Measurements from ENCODE around the gene LRP1. TPM values are rescaled to one million over a fixed set of nuclear protein-coding genes. Genes with fewer than 3 reads are reported as not detected.

Gene LRP1
- total RNA-seq, 1 donor from 2014 or later = 24.7 TPM

DNA sequence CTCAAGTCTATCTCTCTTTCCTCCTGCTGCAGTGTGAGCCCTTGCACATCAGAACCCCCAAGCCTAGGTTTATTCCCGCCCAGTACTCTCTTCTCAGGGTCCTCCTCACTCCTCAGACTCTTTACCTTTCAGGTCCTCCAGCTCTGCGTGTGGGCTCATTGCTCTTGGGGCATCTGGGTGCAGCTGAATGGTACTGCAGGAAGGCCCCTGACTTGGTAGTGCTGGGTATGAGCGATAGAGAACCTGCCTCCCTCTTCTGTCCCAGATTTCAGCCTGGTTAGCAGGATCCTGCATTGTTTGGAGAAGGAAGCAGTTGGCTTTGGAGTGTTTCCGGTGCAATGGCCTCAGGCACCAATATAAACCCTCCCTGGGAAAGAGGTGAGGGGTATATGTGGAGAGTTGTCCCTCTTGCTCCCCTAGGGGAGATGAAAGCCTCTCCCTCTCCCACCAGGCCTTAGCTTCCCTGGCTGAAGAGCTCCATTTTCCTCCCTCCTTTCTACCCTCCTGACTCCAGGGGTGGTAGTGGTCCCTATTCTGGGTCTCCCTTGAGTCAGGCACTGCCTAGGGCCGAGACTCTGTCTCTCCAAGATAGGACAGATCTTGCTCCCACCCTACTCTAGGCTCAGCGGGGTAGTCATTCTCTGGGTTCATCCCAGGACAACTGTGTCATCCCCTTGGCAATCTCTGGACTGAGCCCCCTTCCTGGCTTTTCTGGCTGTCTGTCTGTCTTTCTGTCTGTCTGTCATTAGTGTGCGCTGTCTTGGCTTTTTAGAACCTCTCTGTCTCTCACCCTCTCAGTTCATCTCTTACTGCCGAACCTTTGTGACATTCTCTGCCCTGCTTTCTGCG is 3.8 kb downstream of the LRP1 start:
- Mint-ChIP-seq H3K36me3 (ENCODE audit: low read depth, unreplicated experiment) (peaks cover 7% of the 10 kb centered on the region), H3K27ac (ENCODE audit: unreplicated experiment) (peak overlapping the region; percentile 70), H3K27me3 (ENCODE audit: unreplicated experiment) (peaks cover 16% of the 10 kb centered on the region), H3K4me1 (ENCODE audit: unreplicated experiment) (peaks cover 44% of the 10 kb centered on the region), H3K4me3 (ENCODE audit: unreplicated experiment) (peak overlapping the region; percentile 32), H3K9me3 (ENCODE audit: unreplicated experiment) (no peaks in the 10 kb centered on the region)
- DNase-seq (ENCODE audit: low spot score) = no peak
- TF ChIP-seq, protein P1, sequence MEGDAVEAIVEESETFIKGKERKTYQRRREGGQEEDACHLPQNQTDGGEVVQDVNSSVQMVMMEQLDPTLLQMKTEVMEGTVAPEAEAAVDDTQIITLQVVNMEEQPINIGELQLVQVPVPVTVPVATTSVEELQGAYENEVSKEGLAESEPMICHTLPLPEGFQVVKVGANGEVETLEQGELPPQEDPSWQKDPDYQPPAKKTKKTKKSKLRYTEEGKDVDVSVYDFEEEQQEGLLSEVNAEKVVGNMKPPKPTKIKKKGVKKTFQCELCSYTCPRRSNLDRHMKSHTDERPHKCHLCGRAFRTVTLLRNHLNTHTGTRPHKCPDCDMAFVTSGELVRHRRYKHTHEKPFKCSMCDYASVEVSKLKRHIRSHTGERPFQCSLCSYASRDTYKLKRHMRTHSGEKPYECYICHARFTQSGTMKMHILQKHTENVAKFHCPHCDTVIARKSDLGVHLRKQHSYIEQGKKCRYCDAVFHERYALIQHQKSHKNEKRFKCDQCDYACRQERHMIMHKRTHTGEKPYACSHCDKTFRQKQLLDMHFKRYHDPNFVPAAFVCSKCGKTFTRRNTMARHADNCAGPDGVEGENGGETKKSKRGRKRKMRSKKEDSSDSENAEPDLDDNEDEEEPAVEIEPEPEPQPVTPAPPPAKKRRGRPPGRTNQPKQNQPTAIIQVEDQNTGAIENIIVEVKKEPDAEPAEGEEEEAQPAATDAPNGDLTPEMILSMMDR (IDR thresholded peaks at IDR 0.05; ENCODE audit: unreplicated experiment) = no peak

DNA sequence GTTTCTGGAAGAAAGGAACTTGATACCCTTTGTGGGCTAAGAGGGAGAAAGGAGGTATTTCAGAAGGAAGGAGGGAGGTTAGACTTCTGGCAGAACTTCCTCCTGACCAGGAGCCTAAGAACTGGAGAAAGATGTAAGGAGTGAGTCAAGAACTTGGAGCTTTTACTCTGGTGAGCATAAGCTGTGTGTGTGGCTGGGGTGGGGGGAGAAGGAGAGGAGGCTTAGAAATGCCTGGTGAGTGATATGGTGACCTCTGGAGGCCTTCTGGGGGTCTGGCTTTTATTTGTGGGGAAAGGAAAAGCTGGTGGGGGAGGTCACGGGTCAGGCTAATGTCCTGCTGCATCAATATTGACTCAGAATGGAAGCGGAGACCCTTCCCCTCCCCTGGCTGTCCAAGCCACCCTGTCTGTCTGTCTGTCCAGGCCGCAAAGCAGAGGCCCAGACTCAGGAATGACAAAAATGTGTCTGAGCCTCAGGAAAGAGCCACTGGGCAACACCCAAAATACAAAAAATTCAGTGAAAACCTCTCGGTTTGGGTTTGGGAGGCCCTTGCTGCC is 4.8 kb downstream of the LRP1 start:
- no peak for DNase-seq (ENCODE audit: low spot score)
- peaks cover 16% of the 10 kb centered on the region for H3K27me3 Mint-ChIP-seq (ENCODE audit: unreplicated experiment)
- peak overlapping the region; percentile 32 for H3K4me3 Mint-ChIP-seq (ENCODE audit: unreplicated experiment)
- H3K36me3 Mint-ChIP-seq (ENCODE audit: low read depth, unreplicated experiment) = peaks cover 7% of the 10 kb centered on the region
- H3K9me3 Mint-ChIP-seq (ENCODE audit: unreplicated experiment) = no peaks in the 10 kb centered on the region
- TF ChIP-seq, protein P1 (IDR thresholded peaks at IDR 0.05; ENCODE audit: unreplicated experiment) = no peak
- no peak overlapping the region for H3K27ac Mint-ChIP-seq (ENCODE audit: unreplicated experiment)
- peaks cover 44% of the 10 kb centered on the region for H3K4me1 Mint-ChIP-seq (ENCODE audit: unreplicated experiment)

DNA sequence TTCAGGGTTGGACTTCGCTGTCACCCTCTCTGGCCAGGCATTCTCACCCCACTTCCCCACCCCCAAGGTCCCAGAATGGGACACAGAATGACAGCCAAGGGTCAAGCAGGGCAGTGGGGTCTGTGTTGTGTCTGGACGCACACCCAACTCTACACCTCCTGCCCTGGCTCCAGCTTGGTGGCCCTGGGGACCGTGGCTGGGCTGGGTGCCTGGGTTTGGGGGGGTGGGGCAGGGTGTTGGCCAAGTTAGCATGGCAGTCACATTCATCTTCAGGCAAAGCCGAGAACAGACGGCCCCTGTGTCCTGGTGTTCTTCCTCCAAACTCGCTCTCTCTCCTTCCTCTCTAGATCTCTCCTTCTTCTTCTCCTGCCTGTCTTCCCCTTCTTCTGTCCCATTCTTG is 5.6 kb downstream of the LRP1 start:
- H3K36me3 Mint-ChIP-seq (ENCODE audit: low read depth, unreplicated experiment) = peaks cover 7% of the 10 kb centered on the region
- H3K9me3 Mint-ChIP-seq (ENCODE audit: unreplicated experiment) = no peaks in the 10 kb centered on the region
- no peak overlapping the region for H3K27ac Mint-ChIP-seq (ENCODE audit: unreplicated experiment)
- peaks cover 44% of the 10 kb centered on the region for H3K4me1 Mint-ChIP-seq (ENCODE audit: unreplicated experiment)
- TF ChIP-seq, protein P1 (IDR thresholded peaks at IDR 0.05; ENCODE audit: unreplicated experiment) = no peak
- peaks cover 23% of the 10 kb centered on the region for H3K27me3 Mint-ChIP-seq (ENCODE audit: unreplicated experiment)
- DNase-seq (ENCODE audit: low spot score) = no peak
- H3K4me3 Mint-ChIP-seq (ENCODE audit: unreplicated experiment) = no peak overlapping the region

DNA sequence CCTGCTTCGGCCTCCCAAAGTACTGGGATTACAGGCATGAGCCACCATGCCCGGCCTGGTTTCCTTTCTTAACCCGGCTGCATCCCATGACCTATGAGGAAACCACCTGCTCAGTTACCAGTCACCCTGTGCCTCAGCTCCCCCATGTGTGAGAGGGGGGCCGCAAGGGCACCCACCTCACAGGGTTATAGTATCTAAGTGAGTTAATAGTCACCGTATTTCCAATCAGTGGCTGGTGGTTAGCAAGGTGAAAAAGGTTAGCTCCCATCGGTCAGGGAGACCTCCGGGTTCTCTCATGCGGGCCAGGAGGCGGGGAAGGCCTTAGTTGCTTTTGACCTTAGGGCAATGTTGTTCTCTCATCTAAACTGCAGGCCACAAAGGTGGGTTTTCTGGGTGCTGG is 6.7 kb downstream of the LRP1 start:
- Mint-ChIP-seq H3K4me1 (ENCODE audit: unreplicated experiment) (peaks cover 40% of the 10 kb centered on the region), H3K27ac (ENCODE audit: unreplicated experiment) (no peak overlapping the region), H3K36me3 (ENCODE audit: low read depth, unreplicated experiment) (peaks cover 12% of the 10 kb centered on the region), H3K27me3 (ENCODE audit: unreplicated experiment) (peaks cover 25% of the 10 kb centered on the region), H3K9me3 (ENCODE audit: unreplicated experiment) (no peaks in the 10 kb centered on the region), H3K4me3 (ENCODE audit: unreplicated experiment) (no peak overlapping the region)
- TF ChIP-seq, protein P1 (IDR thresholded peaks at IDR 0.05; ENCODE audit: unreplicated experiment) = no peak
- no peak for DNase-seq (ENCODE audit: low spot score)
